DOHH2 (cell line): ENCODE results near the gene SSBP2.

Experiments
- H3F3A ChIP-seq: fragments of 200-600 bp; sonication (generic), shearing (Covaris generic); 2 replicates; pipeline ENCODE4 v1.6.0; 2016; ENCODE audit warnings: antibody characterized with exemption, mild to moderate bottlenecking; ENCODE audit not compliant: control insufficient read depth, insufficient read depth
- H3K27ac ChIP-seq: fragments of 200-600 bp; sonication (generic); 2 replicates; pipeline ENCODE4 v1.5.1; 2014; ENCODE audit warnings: low read depth, mild to moderate bottlenecking, low read length, moderate library complexity
- H3K27me3 ChIP-seq: fragments of 200-600 bp; sonication (generic); 2 replicates; pipeline ENCODE4 v1.6.1; 2014; ENCODE audit warnings: mild to moderate bottlenecking, low read length, mixed read lengths; ENCODE audit not compliant: control insufficient read depth
- H3K36me3 ChIP-seq: fragments of 200-600 bp; sonication (generic); 2 replicates; pipeline ENCODE4 v1.6.1; 2014; ENCODE audit warnings: mild to moderate bottlenecking, low read length, moderate library complexity, mixed read lengths; ENCODE audit not compliant: control insufficient read depth
- H3K4me1 ChIP-seq: fragments of 200-600 bp; sonication (generic); 2 replicates; pipeline ENCODE4 v1.6.1; 2014; ENCODE audit warnings: mild to moderate bottlenecking, low read length, mixed read lengths; ENCODE audit not compliant: control insufficient read depth
- H3K4me2 ChIP-seq: fragments of 200-600 bp; sonication (generic); 2 replicates; pipeline ENCODE4 v1.6.0; 2014; ENCODE audit warnings: mild to moderate bottlenecking, low read length, moderate library complexity
- H3K4me3 ChIP-seq: fragments of 200-600 bp; sonication (generic); 2 replicates; pipeline ENCODE4 v1.5.1; 2014; ENCODE audit warnings: mild to moderate bottlenecking, low read length, mixed read lengths
- H3K79me2 ChIP-seq: fragments of 200-600 bp; sonication (generic); 2 replicates; pipeline ENCODE4 v1.6.1; 2014; ENCODE audit warnings: mild to moderate bottlenecking, low read length, mixed read lengths; ENCODE audit not compliant: control insufficient read depth
- H3K9me2 ChIP-seq: fragments of 200-600 bp; sonication (generic); replicated peaks from 2 replicates; pipeline ENCODE4 v1.6.1; 2014; ENCODE audit warnings: mild to moderate bottlenecking, low read length, mixed read lengths; ENCODE audit not compliant: control insufficient read depth
- H3K9me3 ChIP-seq: fragments of 200-600 bp; sonication (generic); 2 replicates; pipeline ENCODE4 v1.6.1; 2014; ENCODE audit warnings: antibody characterized with exemption, low read length, mixed read lengths; ENCODE audit not compliant: control insufficient read depth, insufficient read depth
- H4K20me1 ChIP-seq: fragments of 200-600 bp; sonication (generic); 2 replicates; pipeline ENCODE4 v1.6.0; 2014; ENCODE audit warnings: low read depth, mild to moderate bottlenecking, antibody characterized with exemption, low read length, moderate library complexity; ENCODE audit not compliant: control insufficient read depth, insufficient read depth
- CTCF ChIP-seq: fragments of 200-600 bp; sonication (generic); IDR thresholded peaks from one replicate; pipeline ENCODE4 v1.5.1; 2014; ENCODE audit warnings: antibody characterized with exemption, mild to moderate bottlenecking, low read depth, low read length; ENCODE audit not compliant: poor library complexity, severe bottlenecking
- EZH2phosphoT487 ChIP-seq: fragments of 200-600 bp; sonication (generic); IDR thresholded peaks from 2 replicates; pipeline ENCODE4 v1.6.1; 2017; ENCODE audit warnings: borderline replicate concordance, mild to moderate bottlenecking, antibody characterized with exemption, low read length, moderate library complexity, mixed read lengths

SSBP2 gene

GRCh38 chr5:81524015-81524414, 226.9 kb downstream of the SSBP2 start:
- Histone ChIP-seq H3K4me2 (no peak overlapping the region), H3K36me3 (peaks cover 9% of the 10 kb centered on the region), H3K27me3 (no peaks in the 10 kb centered on the region), H3K4me3 (no peak overlapping the region), H4K20me1 (no peaks in the 10 kb centered on the region), H3F3A (no peaks in the 10 kb centered on the region; the same call in 1 of the 2 replicates), H3K9me3 (no peaks in the 10 kb centered on the region), H3K9me2 (no peaks in the 10 kb centered on the region), H3K4me1 (peaks cover 4% of the 10 kb centered on the region; the same call in 1 of the 2 replicates), H3K27ac (no peak overlapping the region), H3K79me2 (no peaks in the 10 kb centered on the region)
- TF ChIP-seq EZH2phosphoT487 = no peak
- no peak for TF ChIP-seq CTCF

GRCh38 chr5:81522571-81522970, 228.3 kb downstream of the SSBP2 start:
- Histone ChIP-seq H3K27me3 (no peaks in the 10 kb centered on the region), H3K9me3 (no peaks in the 10 kb centered on the region), H3K36me3 (peaks cover 4% of the 10 kb centered on the region; the same call in 1 of the 2 replicates), H3K4me1 (peaks cover 4% of the 10 kb centered on the region; the same call in 1 of the 2 replicates), H3K9me2 (no peaks in the 10 kb centered on the region), H4K20me1 (no peaks in the 10 kb centered on the region), H3K79me2 (no peaks in the 10 kb centered on the region), H3F3A (no peaks in the 10 kb centered on the region), H3K27ac (no peak overlapping the region), H3K4me3 (no peak overlapping the region), H3K4me2 (no peak overlapping the region)
- TF ChIP-seq CTCF = no peak
- no peak for TF ChIP-seq EZH2phosphoT487

- Histone ChIP-seq H3K4me2 (no peak overlapping the region), H3K4me1 (peaks cover 4% of the 10 kb centered on the region; the same call in 1 of the 2 replicates)
These were observed 230.1 kb downstream of the SSBP2 start for GRCh38 chr5:81520769-81521168.

More at GRCh38 chr5:81520769-81521168, 230.1 kb downstream of the SSBP2 start:
- Histone ChIP-seq H3K27ac (no peak overlapping the region), H3K36me3 (peaks cover 2% of the 10 kb centered on the region; the same call in 1 of the 2 replicates), H3F3A (no peaks in the 10 kb centered on the region), H4K20me1 (no peaks in the 10 kb centered on the region), H3K9me2 (no peaks in the 10 kb centered on the region), H3K27me3 (no peaks in the 10 kb centered on the region), H3K4me3 (no peak overlapping the region), H3K9me3 (no peaks in the 10 kb centered on the region), H3K79me2 (no peaks in the 10 kb centered on the region)
- TF ChIP-seq EZH2phosphoT487 (no peak), CTCF (no peak)
